GM12873 (cell line): Measurements from ENCODE around the gene ANKRD49.

Source experiments
- CTCF ChIP-seq: IDR thresholded peaks from 2 replicates; pipeline ENCODE4 v1.5.1; 2012; ENCODE audit warnings: low read depth, mild to moderate bottlenecking, moderate library complexity, low read length, control low read depth; ENCODE audit not compliant: insufficient read depth; ENCODE audit errors: missing control alignments

ANKRD49 gene

GRCh38 chr11:94533696-94534630, 40.2 kb downstream of the ANKRD49 start:
- TF ChIP-seq CTCF: no peak

GRCh38 chr11:94536386-94536785, 42.6 kb downstream of the ANKRD49 start:
- no peak for TF ChIP-seq CTCF

- TF ChIP-seq CTCF: no peak
These were observed 43.3 kb downstream of the ANKRD49 start for GRCh38 chr11:94537031-94537600.

GRCh38 chr11:94539420-94539819, 45.6 kb downstream of the ANKRD49 start:
- no peak for TF ChIP-seq CTCF

- peak; percentile 5 for TF ChIP-seq CTCF
These were observed 50.2 kb downstream of the ANKRD49 start, which contains the start of gene FUT4 for GRCh38 chr11:94543695-94544645. Gene FUT4 (plus strand): TSS chr11:94543921. CDS start chr11:94544134, 213 bp downstream.

- no peak for TF ChIP-seq CTCF
These were observed 51.0 kb downstream of the ANKRD49 start for GRCh38 chr11:94544646-94545263.
